Measurements from ENCODE around the gene SYNRG. TPM values are rescaled to one million over a fixed set of nuclear protein-coding genes. Genes with fewer than 3 reads are reported as not detected.

SYNRG gene
- total and polyA plus RNA-seq, 12 donors, result 2.9 to 57.6 (median 40.4) TPM

DNA sequence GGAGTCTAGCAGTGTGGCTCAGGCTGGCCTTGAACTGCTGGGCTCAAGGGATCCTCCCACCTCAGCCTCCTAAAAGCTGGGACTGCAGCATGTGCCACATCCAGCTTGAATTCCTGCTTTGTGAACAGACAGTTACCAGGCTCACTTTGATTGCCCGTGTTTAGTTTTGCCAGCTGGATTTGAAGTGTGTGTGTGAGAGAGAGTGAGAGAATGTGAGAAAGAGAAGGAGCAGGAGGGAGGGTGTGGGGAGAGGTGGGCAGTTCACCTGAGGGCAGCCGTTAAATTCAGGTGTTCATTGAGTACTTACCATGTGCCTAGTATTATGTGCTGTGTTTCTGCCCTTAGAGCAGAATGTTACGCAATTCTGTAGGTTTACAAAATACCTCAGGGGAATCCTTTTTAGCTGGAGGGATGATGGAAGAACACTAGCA, 114.8 kb downstream of the SYNRG start:
- Histone ChIP-seq H3K9me3 (no peaks in the 10 kb centered on the region), H3K4me3 (no peak overlapping the region), H3K27ac (peak overlapping the region in 1 of 10 donors; percentile 44), H3K36me3 (no peaks in the 10 kb centered on the region), H3K4me1 (peaks cover 0 to 41% (median 23%) of the 10 kb centered on the region in 9 donors), H3K27me3 (peaks cover 0 to 16% (median 0%) of the 10 kb centered on the region in 7 donors)
- 61 to 69% methylated on average over 3 of the region's 3 CpGs for whole genome bisulfite sequencing, 2 donors
- no peak for DNase-seq
- ATAC-seq, result no peak
- intact Hi-C loops (cut with DNase I), result loop anchor here in 1 of 10 donors (10.0 kb wide), 1 partner anchor 90 kb away; the partner anchor contains the start of genes ACACA and TADA2A
- TF ChIP-seq, protein P1, sequence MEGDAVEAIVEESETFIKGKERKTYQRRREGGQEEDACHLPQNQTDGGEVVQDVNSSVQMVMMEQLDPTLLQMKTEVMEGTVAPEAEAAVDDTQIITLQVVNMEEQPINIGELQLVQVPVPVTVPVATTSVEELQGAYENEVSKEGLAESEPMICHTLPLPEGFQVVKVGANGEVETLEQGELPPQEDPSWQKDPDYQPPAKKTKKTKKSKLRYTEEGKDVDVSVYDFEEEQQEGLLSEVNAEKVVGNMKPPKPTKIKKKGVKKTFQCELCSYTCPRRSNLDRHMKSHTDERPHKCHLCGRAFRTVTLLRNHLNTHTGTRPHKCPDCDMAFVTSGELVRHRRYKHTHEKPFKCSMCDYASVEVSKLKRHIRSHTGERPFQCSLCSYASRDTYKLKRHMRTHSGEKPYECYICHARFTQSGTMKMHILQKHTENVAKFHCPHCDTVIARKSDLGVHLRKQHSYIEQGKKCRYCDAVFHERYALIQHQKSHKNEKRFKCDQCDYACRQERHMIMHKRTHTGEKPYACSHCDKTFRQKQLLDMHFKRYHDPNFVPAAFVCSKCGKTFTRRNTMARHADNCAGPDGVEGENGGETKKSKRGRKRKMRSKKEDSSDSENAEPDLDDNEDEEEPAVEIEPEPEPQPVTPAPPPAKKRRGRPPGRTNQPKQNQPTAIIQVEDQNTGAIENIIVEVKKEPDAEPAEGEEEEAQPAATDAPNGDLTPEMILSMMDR (IDR thresholded peaks at IDR 0.05), result no peak

DNA sequence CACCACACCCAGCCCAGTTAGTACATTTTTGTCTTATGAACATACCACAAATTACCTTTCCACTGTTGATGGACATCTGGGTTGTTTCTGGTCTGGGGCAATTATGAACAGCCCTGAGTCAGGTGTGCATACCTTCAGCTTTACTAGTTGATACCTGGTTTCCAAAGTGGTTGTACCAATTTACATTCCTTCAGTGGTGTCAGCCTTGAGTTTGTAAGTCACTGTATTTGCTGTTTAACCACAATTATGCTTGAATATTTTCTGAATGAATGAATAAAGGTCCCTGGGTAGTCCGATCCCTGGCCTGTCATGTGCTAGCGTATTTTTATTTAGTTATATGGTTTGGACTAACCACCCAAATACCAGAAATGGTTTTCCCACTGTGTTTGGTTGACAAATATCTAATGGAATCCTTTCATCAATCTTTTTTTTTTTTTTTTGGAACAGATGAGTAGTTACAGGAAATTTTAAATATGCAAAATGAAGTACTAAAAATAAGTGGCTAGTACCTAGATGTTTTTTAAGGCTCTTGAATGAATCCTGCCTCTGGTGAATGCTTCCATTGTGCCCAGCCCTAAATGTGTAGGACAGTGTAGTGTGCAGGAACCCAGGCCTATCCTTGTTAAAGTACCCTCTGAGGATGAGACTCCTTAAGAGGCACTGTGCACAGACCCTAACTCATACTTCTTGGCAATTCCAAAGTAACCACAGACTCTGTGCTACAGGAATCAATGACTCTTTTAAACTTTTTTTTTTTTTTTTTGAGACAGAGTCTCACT, 115.8 kb downstream of the SYNRG start:
- ATAC-seq (no peak), DNase-seq (no peak)
- Histone ChIP-seq H3K4me1 (peaks cover 0 to 47% (median 32%) of the 10 kb centered on the region in 9 donors), H3K4me3 (no peak overlapping the region), H3K27ac (peak overlapping the region in 1 of 10 donors; percentile 92), H3K27me3 (peaks cover 0 to 24% (median 0%) of the 10 kb centered on the region in 7 donors), H3K36me3 (no peaks in the 10 kb centered on the region), H3K9me3 (no peaks in the 10 kb centered on the region)
- intact Hi-C loops (cut with DNase I), result loop anchor here in 1 of 10 donors (10.0 kb wide), 1 partner anchor 89 kb away; the partner anchor contains the start of genes ACACA and TADA2A
- WGBS, 2 donors, result 90 to 97% methylated on average over 2 of the region's 2 CpGs
- TF ChIP-seq, protein P1 (IDR thresholded peaks at IDR 0.05), result no peak

DNA sequence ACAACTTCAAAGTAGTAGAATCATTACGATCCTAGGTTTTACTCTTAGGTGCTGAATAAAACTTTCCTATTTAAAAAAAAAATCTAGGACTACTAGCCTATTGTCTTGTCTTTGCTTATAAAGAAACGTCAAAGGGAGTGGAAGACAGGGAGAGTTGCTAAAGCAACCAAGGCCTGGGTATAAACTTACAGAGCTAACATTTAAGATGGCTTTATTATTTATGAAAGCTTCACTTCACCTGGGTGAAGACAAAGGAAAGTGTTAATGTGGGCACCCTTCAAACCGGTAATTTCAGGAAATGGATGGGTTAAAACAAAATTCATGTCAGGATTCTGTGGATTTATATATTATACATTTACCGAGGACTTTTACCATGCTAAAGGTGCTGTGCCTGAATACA, 117.1 kb downstream of the SYNRG start:
- H3K4me1 ChIP-seq, result peaks cover 0 to 57% (median 40%) of the 10 kb centered on the region in 9 donors
- peaks cover 0 to 24% (median 0%) of the 10 kb centered on the region in 7 donors for H3K27me3 ChIP-seq
- peak overlapping the region in 4 of 10 donors; percentile 88 to 99 (median 90) for H3K4me3 ChIP-seq
- ATAC-seq (no peak), DNase-seq (no peak)
- TF ChIP-seq, protein P1 (IDR thresholded peaks at IDR 0.05), result no peak
- H3K9me3 ChIP-seq, result no peaks in the 10 kb centered on the region
- H3K36me3 ChIP-seq, result no peaks in the 10 kb centered on the region
- intact Hi-C loops (cut with DNase I), result loop anchor here in 1 of 10 donors (10.0 kb wide), 1 partner anchor 87 kb away; the partner anchor contains the start of genes ACACA and TADA2A
- 45 to 58% methylated on average over 4 of the region's 4 CpGs for WGBS, 2 donors
- peak overlapping the region in 7 of 10 donors; percentile 81 to 94 (median 91) for H3K27ac ChIP-seq
